NCI-H2196 treated with DMSO at 0.1 percent for 48 hours (cell line): ENCODE data around the gene ZACN.

Source experiments
- DNase-seq: peaks from one replicate; lab custom pipeline; 2025; ENCODE audit not compliant: unreplicated experiment; lab: John Stamatoyannopoulos, UW

The ZACN gene

DNA sequence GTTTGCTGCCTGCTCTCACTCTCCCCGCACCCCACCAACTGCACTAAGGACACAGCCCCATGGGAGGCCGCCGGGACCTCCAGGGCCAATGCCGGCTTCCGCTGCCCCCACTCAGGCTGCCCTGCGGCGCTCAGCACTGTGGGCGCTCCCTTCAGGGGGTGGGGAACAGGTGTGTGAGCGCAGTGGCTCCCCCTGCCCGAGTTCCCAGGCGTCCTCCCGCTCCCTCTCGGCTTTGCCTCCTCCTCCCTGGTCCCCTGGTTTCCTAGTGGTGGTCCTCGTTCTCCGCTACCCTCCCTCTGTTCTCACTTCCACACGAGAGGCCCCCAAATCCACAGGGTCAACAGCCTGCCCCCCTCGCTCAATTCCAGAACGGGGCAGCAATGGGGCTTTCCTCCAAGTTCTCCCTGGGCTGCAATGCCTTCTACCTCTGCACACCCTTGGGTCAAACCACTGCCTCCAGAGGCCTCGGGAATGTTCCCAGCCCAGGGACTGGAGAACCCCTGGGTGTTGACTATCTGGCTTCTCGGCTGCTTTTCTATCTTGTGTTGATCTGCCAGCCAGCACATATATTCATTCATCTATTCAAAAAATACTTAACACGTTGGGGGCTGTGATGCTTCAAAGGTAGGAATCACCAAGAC, 52.2 kb downstream of the ZACN start:
- no peak for DNase-seq

DNA sequence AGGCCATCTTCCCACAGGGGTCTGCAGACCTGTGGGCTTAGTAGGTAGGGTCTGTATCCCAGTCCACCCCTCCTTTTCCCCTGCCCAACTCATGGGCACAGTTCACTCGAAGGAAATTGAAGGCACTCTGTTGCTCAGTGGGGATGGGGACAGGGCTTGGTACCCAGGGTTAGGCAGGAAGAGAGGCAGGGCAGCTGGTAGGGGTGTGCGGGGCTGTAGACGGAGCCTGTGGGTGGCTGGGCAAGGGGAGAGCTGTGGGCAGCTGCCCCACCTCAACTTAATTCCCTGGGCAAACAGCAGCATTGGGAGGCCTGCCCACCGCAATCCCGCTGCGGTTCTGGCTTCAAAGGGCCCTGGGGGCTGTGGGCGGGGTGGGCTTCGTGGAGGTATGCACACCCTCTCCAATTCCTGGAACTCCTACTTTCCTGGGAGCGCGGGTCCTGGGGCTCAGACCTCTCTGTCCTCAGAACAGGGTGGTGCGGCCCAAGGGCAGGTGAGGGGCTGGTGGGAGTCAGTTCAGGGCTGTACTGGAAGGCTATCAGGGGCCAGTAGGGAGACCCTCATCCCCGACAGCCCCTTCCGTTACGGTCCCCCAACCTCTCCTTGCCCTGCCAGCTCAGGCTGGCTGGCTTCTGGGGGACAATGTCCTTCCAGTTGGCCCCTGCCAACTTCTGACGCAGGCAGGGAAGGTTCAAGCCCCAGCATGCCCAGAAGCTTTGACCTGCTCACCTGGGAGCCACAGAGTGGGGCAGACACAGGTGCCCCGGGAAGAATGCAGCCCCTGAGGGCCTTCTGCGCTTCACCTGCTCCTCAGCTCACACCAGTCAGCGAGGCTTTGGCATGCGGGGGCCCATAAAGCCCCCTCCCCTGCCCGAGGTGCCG, 53.0 kb downstream of the ZACN start:
- peak; percentile 98 for DNase-seq
